Activated CD8-positive, alpha-beta memory T cell treated with anti-CD3 and anti-CD28 coated beads, Interleukin-2, amount 50 U/mL, for 1 hour (primary cell): ENCODE data around the gene ADPRHL1.
"Not testable (repeated sequence)": the region's sequence is repeated elsewhere in the genome, so short reads cannot be mapped to it uniquely, and the experiment has no call there.

Experiments
- DNase-seq: peaks from one replicate; pipeline ENCODE4 v3.0.0-alpha.2; 2020; ENCODE audit errors: extremely low read depth

The ADPRHL1 gene

DNA sequence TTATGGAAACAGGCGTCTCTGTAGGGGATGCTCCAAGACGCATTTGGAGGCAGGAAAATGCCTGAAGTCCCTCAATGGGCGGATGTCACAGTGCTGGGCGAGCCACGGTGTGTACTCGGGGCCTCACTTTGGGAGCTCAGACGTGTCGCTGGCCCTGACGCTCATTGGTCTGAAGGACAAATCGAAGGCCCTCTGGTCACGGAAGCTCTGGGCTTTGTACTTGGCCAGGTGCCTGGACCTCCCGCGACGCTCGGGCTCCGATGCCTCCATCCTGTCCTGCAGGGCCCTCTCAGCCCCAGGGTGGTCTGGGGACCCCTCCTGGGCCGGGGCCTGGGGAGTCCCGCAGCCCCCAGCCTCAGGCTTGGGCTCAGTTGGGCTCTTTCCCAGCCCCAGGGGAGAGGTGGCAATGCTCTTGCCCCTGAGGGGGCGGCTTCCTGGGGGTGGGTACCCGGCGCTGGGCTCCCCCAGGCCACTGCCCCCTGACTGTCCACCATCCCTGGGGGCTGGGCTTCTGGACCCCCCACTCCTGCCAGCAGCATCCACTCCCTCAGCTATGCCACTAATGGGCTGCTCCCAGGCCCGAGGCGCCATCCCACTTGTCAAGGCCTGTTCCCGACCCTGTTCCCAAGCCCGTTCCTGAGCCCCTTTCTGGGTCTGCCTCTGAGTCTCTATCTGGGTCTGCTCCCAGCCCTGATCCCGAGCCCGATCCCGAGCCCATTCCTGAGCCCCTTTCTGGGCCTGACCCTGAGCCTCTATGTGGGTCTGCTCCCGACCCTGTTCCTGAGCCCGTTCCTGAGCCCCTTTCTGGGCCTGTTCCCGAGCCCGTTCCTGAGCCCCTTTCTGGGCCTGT lies 49.8 kb downstream of the ADPRHL1 start:
- DNase-seq: no peak

DNA sequence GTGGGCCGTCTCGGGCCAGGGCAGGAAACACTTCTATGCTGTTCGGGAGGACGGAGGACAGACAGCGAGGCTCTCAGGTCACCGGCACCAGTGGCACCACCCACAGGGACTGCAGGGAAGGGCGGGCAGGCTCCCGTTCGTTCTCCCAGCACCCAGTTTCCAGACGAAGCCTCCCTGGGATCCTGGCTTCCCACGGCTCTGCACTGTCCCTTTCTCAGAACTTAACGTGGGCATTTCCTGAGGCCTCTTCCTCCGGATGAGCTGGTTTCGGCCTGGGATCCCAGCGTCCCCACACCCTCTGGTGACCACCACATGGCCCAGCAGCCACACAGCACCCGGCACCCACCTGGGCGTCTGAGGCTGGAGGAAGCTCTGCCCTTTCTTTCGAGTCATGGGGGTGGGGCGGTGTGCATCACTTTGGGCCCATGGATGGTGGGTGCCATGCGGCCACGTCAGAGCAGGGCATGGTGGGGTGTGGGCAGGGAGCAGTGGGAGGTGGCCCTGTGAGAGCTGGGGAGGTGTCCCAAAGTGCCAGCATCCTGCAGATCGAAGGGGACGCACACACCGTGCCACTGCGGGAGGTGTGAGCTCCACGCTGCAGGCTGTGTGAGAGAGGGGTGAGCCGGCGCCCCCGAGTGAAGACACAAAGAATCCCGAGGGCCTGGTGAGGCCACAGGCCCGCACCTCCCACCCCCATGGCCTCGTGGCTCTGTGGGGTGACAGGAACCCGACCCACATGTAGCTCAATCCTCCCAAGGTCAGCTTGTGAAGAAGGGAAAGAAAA lies 50.6 kb downstream of the ADPRHL1 start:
- DNase-seq: no peak

DNA sequence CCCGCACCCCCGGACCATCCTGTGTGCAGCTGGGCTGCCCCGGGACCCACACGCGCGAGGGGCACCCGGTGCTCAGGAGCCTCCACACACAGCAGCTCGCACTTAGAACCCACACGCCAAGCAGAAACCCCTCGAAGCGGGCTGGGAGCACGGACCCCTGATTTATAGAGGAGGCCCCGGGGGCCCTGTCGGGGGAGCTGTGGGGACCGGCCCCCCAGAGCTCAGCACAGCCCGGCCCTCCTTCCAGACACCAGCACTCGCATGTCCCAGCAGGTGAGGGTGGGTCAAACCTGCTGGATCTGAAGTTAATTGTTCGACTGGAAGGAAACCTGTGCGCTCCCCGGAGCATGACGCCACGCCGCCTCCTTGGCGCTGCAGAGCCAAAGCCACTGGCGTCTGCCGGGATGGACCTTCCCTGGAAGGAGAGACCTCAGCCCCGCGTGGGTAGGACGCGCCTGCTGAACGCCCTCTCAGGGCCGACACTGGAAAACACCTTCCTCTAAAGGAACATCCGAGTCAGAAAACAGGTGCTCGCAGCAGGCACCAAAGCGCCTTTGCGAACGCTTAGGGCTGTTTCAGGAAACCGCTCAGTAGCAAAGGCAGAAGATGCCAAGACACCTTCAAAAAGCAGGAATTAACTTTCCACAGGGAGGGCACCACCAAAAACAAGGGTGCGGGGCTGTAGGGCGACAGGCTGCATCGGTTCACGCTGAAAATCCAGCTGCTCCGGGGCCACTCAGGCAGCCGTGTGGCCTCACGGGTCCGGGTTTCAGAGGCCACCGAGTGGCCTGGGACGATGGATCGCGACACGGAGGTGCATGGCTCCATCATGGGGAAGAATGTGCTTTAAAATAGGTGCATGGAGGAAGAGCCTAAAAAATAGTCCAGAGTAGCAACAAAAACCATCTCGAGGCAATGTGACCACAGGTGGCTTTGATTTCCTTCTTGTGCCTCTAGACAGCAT lies 51.6 kb downstream of the ADPRHL1 start:
- no peak for DNase-seq

DNA sequence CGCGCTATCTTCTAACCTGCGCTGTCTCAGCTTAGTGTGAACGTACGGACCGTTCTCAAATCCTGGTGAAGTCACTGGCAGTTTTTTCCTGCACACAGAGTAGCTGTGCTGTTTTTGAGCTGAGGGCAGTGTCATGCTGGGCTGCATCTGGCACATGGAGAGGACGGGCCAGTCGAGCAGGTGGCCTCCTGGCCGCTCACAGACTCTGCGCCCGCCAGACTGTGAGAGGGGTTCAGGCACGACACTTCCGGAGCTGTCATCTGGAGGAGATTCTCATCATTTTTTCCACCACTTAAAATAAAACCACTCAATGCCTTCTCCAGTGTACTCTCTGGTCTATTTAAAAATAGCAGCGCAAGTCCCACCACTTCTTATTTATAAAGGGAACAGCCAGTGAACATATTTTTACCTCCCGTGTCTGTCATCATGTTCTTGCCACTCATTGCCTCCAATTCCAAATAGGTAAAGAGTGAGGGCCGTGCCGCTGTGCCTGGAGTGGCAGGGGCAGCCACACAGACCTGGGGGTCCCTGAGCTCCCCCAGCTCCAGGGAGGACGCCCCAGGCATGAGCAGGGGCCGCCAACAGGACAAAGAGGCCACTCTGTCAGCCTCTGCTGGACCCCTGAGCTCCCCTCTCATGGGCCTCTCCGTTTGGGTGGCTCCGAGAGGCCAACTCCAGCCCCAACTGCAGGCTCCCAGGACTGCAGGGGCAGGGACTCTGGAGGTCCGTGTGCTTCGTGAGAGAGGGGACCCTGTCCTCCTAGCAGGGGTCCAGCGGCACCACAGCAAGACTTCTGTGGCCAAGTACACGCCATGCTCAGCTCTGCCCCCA lies 52.5 kb downstream of the ADPRHL1 start:
- no peak for DNase-seq

DNA sequence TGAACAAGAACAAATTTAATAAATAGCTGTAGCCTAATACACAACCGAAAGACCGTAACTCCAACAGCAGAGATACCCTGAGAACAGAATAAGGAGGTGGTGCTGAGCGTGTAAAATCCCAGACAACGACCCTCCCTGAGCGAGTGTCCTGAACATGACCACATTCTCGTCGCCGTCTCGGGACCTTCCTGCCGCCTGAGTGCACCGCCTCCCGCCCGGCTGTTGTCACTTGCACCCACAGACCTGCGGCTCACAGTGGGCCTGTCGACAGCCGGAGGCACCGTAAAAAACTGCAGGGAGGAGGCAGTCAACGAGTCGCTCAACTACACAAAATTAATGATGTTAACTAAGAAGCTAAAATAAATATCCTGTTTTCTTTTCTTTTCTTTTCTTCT lies 53.5 kb downstream of the ADPRHL1 start:
- DNase-seq: no peak

DNA sequence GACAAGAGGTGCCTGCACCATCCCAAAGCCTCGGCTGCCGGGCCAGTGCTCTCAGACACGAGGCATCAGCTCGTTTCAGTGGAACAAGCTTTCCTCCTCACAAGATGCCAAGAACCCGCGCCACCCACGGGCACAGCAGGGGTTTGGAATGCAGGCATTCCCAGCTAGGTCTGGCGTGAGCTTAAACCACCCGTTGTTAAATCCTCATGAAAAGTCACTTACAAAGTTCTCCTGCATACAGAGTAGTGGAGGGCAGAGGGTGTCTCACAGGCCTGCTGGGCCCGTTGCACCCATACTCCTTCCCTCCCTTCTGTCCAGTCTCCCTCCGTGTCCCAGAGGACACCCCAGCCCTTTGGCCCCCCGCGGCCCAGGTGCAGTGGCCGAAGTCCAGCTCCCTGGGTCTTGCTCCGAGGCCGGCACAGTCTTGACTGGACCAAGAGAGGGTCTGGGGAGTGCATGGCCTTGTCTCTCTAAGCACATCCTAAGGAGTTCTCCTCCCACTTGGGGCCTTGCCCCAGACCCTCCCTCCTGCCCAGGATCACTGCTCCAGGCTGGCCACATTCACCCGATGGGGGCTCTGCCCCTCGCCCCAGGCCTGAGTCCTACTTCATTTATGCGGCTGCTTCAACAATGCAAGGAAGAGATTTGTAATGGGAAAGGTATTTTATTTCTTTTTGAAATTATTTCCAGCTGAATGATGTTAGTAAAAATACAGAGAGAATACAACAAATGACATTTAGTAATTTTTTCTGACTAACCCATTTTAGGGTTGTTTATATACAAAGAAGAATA lies 54.1 kb downstream of the ADPRHL1 start:
- DNase-seq: no peak

DNA sequence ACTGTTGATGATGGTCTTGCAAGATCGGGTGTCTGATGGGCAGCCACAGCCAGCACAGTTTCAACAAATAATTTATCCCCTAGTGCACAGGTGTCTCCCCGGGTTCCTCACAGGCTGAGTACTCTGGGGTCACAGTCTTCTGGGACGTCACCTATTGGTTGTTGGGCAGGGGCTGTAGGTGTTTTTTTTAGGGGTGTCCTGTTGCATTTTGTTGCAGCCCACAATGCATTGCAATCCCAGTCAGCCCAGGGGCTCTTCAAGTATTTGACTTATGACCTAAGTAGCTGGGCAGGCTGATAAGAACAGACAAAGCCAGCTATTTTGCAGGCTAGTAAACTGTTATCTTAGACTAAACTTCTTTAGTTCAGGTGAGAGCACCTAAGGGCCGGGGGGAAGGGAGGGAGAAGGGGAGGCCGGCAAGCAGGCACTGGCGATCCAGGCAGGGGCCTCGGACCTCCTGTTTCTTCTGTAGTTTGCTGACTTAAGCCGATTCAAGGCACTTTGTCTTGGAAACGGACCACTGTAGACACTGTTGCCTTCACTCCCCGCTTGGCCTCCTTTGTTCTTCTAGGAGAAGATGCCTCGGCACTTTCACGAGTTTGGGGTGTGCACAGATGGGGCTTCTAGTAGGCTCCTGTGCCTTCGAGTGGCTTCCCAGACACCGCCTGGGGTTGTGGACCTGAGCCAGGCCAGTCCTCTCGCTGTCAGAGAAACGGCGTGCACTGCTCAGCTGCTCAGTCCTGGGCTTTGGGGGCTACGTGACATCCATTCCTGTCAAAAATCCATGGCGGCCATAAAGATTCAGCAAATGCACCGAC lies 55.5 kb downstream of the ADPRHL1 start:
- no peak for DNase-seq

DNA sequence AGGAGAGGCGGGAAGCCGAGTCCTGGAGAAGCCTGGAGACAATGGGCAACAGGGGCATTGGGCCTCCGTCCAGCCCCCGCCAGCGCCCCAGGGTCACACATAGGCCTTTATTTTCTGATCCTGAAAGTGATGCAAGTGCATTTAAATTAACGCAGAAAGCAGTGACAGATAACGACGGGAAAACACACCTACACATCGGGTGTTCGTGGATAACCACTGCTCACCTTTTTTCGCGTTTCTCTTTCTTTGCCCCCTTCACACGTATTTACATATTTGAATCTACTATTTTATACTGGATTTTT lies 59.0 kb downstream of the ADPRHL1 start:
- DNase-seq: no peak

DNA sequence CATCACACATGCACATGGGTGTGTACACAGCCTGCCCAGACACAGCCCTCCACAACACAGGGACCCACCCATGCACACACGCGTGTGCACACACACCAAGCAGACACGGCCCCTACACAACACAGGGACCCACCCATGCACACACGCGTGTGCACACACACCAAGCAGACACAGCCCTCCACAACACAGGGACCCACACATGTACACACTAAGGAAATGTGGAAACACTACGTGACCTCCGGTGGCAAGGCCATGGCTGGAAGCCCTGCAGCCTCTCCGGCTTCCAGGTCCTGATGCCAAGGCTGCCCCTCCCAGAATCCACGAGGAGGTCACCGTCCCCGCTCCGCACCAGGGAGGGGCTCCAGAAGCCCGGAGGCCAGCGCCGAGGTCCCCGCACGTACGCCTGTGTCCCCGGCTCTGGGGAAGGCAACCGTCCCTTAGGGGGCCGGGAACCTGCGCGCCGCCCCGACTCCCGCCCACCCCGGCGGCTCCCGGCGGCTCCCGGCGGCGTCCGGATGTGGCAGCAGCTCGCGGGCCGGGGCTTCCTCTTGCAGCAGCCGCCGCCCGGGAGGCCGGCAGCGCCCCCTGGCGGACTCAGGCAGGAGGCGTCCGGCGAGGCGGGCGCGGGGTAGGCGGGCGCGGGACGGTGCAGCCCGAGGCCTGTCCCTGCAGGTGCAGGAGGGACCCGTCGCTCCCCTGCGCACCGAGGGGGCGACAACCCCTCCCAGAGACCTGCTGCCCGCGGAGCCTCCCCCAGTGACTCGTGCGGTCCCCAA lies 59.5 kb downstream of the ADPRHL1 start:
- DNase-seq: peak; percentile 28

DNA sequence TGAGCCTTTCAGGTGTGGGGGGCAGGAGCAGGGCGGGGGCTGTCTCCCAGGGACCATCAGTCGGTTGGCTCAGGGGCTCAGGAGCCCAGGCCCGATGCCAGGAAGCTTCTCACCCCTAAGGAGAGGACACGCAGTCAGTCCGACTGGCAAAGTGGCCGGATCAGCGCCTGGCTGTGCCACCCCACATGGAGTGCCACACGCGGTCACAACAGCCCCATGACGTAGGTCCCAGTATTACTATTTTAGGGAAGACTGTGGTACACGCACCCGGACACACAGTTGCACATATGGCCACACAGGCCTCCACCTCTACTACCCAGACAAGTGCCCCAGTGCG lies 60.1 kb downstream of the ADPRHL1 start:
- DNase-seq: no peak

DNA sequence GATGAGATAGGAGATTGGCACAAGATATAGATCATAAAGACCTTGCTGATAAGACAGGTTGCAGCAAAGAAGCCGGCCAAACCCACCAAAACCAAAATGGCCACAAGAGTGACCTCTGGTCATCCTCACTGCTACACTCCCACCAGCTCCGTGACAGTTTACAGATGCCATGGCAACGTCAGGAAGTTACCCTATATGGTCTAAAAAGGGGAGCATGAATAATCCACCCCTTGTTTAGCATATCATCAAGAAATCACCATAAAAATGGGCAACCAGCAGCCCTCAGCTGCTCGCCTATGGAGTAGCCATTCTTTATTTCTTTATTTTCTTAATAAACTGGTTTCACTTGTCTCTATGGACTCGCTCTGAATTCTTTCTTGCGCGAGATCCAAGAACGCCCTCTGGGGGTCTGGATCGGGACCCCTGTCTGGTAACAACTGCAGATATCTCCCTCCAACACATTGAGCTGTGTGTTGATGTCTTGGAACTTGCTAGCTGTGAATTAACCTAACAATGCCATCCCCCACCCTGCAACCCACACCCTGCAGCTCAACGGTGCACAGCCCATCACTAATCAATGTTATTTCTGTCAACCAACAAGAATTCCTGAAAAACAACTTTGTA lies 62.3 kb downstream of the ADPRHL1 start:
- DNase-seq: no peak

DNA sequence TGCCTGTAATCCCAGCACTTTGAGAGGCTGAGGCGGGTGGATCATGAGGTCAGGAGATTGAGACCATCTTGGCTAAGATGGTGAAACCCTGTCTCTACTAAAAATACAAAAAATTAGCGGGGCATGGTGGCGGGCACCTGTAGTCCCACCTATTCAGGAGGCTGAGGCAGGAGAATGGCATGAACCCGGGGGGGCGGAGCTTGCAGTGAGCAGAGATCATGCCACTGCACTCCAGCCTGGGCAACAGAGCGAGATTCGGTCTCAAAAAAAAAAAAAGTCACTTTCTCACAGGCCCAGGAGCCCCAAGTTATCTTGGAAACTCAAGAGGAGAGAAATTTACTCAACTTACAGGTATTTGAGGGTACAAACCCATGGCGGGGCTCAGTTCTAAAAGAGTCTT lies 63.7 kb downstream of the ADPRHL1 start:
- DNase-seq: not testable (repeated sequence)

DNA sequence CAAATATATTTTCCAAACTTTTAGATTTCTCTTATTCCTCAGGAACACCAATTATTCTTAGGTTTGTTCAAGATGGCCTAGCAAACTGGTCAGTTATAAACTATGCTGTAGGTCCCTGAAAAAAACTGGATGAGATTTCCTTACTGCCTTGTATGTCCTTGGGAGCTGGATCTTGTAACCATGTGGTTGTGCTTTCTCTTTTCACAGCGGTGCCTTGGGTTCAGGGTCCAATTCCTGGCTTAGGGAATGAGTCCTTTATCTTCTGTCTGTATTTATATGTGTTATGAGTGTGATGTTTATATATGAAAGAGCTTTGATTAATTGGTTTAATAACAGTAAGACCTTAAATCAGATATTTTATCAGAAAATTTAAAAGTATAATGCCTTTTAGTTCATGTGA lies 65.9 kb downstream of the ADPRHL1 start:
- DNase-seq: no peak

DNA sequence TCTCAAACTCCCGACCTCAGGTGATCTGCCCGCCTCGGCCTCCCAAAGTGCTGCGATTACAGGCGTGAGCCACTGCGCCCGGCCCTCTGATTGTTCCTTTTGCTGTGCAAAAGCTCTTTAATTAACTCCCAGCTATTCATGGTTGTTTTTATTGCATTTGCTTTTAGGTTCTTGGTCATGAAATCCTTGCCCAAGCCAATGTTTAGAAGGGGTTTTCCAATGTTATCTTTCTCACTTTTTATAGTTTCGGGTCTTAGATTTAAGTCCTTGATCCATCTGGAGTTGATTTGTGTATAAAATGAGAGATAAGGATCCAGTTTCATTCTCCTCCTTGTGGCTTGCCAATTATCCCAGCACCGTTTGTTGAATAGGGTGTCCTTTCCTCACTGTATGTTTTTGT lies 70.2 kb downstream of the ADPRHL1 start:
- no peak for DNase-seq

DNA sequence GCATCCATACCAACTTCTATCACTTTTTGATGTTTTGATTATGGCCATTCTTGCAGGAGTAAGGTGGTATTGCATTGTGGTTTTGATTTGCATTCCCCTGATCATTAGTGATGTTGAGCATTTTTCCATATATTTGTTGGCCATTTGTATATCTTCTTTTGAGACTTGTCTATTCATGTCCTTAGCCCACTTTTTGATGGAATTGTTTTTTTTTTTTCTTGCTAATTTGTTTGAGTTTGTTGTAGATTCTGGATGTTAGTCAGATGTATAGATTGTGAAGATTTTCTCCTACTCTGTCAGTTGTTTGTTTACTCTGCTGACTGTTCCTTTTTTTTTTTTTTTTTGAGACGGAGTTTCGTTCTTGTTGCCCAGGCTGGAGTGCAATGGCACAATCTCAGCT lies 70.7 kb downstream of the ADPRHL1 start:
- DNase-seq: not testable (repeated sequence)

DNA sequence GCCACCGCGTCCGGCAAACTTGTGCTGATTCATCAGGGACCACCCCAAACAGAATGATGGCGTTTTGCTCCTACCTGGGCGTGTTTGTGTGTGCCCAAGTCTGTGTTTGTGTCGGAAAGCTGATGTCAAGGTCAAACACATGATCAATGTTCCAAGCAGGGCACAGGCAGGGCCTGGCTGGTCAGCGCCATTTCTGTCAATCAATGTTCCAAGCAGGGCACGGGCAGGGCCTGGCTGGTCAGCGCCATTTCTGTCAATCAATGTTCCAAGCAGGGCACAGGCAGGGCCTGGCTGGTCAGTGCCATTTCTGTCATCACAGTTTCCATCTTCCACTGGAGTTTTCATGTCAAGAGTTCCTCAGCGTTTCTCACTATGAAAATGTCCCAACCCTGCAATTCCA lies 74.5 kb downstream of the ADPRHL1 start:
- no peak for DNase-seq

DNA sequence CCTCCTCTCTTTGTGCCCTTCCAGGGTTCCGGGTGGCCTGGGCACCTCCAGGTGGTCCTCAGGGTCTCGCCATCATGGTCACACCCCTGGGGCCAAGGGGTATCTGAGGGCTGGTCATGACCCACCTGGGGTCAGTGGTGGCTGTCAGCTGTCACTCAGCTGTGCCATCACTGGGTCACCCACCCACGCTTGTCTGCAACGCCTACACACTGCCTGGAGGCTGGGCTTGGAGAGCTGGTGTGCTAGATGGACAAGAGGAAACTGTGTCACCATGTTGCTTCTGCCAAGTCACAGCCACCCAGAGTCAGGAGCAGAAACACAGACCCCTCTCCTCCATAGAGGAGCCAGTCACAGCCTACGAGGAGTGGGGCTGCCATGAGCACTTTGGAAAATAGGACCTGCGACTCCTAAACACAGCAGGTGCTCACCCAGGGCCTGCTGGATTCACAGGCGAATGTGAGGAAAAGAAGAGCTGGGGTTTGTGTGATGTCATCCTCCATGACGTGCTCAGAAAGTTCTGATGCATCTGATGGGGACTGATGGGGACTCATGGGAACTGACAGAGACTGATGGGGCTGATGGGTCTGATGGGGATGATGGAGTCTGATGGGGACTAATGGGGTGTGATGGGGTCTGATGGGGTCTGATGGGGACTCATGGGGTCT lies 78.6 kb downstream of the ADPRHL1 start:
- no peak for DNase-seq
